Measurements from ENCODE around the gene VSTM2B.

- TF ChIP-seq CTCF (IDR thresholded peaks at IDR 0.05) (no peak), POLR2A (IDR thresholded peaks at IDR 0.05) (no peak)
Measured at GRCh38 chr19:29535214-29535831, 9.5 kb downstream of the VSTM2B start.
